ENCODE measurements around the gene SPPL3. TPM values are rescaled to one million over a fixed set of nuclear protein-coding genes. Genes with fewer than 3 reads are reported as not detected.

The SPPL3 gene
- total RNA-seq, 1 experiment from 2014 or later = 32.5 TPM

DNA sequence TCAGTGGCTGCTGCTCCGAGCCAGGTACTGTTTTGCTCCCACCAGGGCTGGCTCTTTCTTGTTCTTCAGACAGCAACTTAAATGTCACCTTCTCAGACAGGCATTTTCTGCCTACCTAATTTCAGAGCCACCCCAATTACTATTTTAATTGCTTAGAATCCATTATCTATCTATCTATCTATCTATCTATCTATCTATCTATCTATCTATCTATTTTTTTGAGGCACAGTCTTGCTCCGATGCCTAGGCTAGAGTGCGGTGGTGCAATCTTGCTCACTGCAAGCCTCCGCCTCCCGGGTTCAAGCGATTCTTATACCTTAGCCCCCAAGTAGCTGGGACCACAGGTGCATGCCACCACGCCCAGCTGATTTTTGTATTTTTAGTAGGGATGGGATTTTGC, 58.5 kb downstream of the SPPL3 start (continued):
- TF ChIP-seq ZBTB21 (CRISPR knock-in tag; IDR thresholded peaks at IDR 0.05; ENCODE audit: borderline replicate concordance) (no peak), ATF1 (CRISPR knock-in tag; IDR thresholded peaks at IDR 0.05) (no peak), ELF4 (CRISPR knock-in tag; IDR thresholded peaks at IDR 0.05; ENCODE audit: low read depth) (no peak), FOXP1 (CRISPR knock-in tag; IDR thresholded peaks at IDR 0.05; ENCODE audit: borderline replicate concordance) (no peak), ZNF232 (CRISPR knock-in tag; IDR thresholded peaks at IDR 0.05) (no peak)
- TF ChIP-seq, protein P1, sequence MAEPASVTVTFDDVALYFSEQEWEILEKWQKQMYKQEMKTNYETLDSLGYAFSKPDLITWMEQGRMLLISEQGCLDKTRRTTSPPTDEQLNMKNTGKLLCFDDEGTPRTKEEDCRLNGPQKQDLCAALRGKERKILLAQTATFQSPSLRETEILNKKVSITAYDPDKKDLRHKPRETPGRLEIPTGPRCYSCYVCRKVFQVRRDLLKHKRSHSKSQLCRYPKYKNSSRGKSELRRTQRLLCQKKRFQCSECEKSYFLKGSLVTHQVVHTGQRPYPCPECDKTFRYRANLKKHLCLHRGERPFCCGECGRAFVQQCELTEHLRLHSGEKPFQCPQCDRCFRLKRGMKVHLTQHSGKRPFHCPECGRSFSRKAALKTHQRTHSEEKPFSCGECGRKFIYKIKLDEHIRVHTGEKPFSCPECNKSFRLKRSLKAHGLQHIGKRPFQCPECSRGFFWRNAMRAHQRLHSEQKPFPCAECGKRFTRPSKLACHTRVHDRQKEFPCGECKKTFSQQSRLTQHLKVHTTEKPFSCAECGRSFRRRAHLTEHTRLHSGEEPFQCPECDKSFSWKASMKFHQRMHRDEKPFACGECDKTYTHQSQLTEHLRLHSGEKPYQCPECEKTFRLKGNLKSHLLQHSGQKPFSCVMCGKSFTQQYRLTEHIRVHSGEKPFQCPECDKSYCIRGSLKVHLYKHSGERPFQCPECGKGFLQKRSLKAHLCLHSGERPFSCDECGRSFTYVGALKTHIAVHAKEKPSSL (CRISPR knock-in tag; conservative IDR thresholded peaks at IDR 0.05) = no peak
- TF ChIP-seq, protein P2, sequence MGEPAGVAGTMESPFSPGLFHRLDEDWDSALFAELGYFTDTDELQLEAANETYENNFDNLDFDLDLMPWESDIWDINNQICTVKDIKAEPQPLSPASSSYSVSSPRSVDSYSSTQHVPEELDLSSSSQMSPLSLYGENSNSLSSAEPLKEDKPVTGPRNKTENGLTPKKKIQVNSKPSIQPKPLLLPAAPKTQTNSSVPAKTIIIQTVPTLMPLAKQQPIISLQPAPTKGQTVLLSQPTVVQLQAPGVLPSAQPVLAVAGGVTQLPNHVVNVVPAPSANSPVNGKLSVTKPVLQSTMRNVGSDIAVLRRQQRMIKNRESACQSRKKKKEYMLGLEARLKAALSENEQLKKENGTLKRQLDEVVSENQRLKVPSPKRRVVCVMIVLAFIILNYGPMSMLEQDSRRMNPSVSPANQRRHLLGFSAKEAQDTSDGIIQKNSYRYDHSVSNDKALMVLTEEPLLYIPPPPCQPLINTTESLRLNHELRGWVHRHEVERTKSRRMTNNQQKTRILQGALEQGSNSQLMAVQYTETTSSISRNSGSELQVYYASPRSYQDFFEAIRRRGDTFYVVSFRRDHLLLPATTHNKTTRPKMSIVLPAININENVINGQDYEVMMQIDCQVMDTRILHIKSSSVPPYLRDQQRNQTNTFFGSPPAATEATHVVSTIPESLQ (CRISPR knock-in tag; IDR thresholded peaks at IDR 0.05) = no peak

DNA sequence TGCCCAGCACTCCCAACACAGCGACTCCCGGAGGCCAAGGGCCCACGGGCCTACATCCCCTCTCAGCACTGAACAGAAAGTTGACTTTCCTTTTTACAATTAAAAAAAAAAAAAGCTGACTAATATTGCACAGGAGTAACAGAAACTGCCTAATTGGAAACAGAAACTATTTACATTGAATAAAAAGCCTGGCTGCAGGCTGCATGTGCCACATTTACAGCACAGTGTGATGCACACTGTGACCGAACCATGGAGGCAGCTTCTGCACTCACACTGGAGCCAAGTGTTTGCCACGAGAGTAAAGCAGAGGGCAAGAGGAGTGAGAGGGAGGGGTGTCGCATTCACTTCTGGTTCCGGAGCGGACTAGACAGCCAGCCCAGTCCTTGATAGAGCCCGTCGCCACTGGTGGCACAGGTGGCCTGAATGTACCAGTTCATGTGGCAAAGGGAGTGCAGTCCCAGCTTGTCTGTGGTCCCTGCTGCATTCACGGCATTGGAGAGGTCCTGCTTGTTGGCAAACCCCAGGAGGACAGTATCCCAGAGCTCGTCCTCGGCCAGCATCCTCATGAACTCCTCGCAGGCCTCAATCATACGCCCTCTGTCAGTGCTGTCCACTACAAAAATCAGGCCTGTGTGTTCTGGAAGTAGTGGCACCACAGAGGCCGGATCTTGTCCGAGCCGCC, 59.2 kb downstream of the SPPL3 start:
- no peaks in the 10 kb centered on the region for H3K36me3 Mint-ChIP-seq
- H3K4me3 Mint-ChIP-seq = no peak overlapping the region
- no peaks in the 10 kb centered on the region for H3K27me3 Mint-ChIP-seq (ENCODE audit: low read depth)
- CTCF ChIA-PET = interaction anchor here (1.2 to 1.9 kb wide), 2 partner anchors 12 to 20 kb away, joined by 5 to 8 read pairs; no protein-coding TSS in a partner anchor
- DNase-seq (ENCODE audit: low spot score) (no peak), ATAC-seq (no peak)
- H3K27ac Mint-ChIP-seq = no peak overlapping the region; the same call in 1 of the 2 replicates
- POLR2A ChIA-PET = interaction anchor here (0.6 to 1.8 kb wide), 3 partner anchors 12 to 1546 kb away, joined by 4 to 5 read pairs (median 4); no protein-coding TSS in a partner anchor
- no peak for TF ChIP-seq SOX15 (CRISPR knock-in tag; IDR thresholded peaks at IDR 0.05)
- no peak for TF ChIP-seq TEAD4 (CRISPR knock-in tag; IDR thresholded peaks at IDR 0.05)
- TF ChIP-seq CBFB (CRISPR knock-in tag; IDR thresholded peaks at IDR 0.05; ENCODE audit: low read depth) = no peak
- no peak for TF ChIP-seq ZNF396 (CRISPR knock-in tag; IDR thresholded peaks at IDR 0.05; ENCODE audit: borderline replicate concordance)
- TF ChIP-seq, protein P3, sequence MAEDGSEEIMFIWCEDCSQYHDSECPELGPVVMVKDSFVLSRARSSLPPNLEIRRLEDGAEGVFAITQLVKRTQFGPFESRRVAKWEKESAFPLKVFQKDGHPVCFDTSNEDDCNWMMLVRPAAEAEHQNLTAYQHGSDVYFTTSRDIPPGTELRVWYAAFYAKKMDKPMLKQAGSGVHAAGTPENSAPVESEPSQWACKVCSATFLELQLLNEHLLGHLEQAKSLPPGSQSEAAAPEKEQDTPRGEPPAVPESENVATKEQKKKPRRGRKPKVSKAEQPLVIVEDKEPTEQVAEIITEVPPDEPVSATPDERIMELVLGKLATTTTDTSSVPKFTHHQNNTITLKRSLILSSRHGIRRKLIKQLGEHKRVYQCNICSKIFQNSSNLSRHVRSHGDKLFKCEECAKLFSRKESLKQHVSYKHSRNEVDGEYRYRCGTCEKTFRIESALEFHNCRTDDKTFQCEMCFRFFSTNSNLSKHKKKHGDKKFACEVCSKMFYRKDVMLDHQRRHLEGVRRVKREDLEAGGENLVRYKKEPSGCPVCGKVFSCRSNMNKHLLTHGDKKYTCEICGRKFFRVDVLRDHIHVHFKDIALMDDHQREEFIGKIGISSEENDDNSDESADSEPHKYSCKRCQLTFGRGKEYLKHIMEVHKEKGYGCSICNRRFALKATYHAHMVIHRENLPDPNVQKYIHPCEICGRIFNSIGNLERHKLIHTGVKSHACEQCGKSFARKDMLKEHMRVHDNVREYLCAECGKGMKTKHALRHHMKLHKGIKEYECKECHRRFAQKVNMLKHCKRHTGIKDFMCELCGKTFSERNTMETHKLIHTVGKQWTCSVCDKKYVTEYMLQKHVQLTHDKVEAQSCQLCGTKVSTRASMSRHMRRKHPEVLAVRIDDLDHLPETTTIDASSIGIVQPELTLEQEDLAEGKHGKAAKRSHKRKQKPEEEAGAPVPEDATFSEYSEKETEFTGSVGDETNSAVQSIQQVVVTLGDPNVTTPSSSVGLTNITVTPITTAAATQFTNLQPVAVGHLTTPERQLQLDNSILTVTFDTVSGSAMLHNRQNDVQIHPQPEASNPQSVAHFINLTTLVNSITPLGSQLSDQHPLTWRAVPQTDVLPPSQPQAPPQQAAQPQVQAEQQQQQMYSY (CRISPR knock-in tag; IDR thresholded peaks at IDR 0.05) = no peak
- TF ChIP-seq, protein P4, sequence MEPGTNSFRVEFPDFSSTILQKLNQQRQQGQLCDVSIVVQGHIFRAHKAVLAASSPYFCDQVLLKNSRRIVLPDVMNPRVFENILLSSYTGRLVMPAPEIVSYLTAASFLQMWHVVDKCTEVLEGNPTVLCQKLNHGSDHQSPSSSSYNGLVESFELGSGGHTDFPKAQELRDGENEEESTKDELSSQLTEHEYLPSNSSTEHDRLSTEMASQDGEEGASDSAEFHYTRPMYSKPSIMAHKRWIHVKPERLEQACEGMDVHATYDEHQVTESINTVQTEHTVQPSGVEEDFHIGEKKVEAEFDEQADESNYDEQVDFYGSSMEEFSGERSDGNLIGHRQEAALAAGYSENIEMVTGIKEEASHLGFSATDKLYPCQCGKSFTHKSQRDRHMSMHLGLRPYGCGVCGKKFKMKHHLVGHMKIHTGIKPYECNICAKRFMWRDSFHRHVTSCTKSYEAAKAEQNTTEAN (CRISPR knock-in tag; IDR thresholded peaks at IDR 0.05) = no peak
- no peak for TF ChIP-seq IRF2 (CRISPR knock-in tag; IDR thresholded peaks at IDR 0.05; ENCODE audit: borderline replicate concordance, low read depth)
- TF ChIP-seq ZNF423 (CRISPR knock-in tag; IDR thresholded peaks at IDR 0.05) = no peak
- no peaks in the 10 kb centered on the region for H3K9me3 Mint-ChIP-seq
- H3K4me1 Mint-ChIP-seq = peaks cover 6% of the 10 kb centered on the region
